ENCODE results near the gene EFNA2.

DNA sequence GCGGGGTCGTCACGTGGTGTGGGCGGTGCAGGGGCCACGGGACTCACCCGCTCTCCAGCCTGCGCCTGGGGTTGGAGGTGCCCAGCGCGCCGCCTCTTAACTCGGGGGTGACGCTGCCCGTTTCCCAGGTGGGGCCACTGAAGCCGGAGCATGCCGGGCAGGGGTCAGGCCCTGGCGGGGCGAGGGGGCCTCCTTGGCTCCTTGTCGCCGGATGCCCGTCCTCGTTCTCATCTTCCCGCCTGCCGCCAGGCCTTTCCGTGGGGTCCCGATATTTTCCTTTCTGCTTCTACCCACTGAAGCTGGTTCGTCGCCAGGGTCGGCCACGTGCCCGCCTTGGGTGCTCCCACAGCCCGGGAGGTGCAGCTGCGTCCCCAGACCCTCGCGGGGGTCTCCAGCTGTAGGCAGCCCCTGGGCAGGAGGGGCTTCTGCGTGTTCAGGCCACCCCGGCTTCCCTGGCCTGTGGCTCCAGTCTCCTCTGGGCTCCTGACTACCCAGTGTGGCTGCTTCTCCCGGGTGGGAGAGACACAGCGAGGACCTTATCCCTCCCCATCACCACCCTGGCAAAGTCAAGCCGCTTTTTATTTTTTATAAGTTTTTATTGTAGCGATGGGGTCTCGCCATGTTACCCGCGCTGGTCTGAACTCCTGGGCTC lies 9.6 kb upstream of the EFNA2 start:
- TF ChIP-seq, protein P1, sequence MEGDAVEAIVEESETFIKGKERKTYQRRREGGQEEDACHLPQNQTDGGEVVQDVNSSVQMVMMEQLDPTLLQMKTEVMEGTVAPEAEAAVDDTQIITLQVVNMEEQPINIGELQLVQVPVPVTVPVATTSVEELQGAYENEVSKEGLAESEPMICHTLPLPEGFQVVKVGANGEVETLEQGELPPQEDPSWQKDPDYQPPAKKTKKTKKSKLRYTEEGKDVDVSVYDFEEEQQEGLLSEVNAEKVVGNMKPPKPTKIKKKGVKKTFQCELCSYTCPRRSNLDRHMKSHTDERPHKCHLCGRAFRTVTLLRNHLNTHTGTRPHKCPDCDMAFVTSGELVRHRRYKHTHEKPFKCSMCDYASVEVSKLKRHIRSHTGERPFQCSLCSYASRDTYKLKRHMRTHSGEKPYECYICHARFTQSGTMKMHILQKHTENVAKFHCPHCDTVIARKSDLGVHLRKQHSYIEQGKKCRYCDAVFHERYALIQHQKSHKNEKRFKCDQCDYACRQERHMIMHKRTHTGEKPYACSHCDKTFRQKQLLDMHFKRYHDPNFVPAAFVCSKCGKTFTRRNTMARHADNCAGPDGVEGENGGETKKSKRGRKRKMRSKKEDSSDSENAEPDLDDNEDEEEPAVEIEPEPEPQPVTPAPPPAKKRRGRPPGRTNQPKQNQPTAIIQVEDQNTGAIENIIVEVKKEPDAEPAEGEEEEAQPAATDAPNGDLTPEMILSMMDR (IDR thresholded peaks at IDR 0.05): no peak
- TF ChIP-seq POLR2A (IDR thresholded peaks at IDR 0.05): no peak
